A673 (cell line): Measurements from ENCODE around the gene CAV1.

Experiments
- EZH2 ChIP-seq: fragments of 200-600 bp; sonication (generic); IDR thresholded peaks from 2 replicates; pipeline ENCODE4 v1.6.1; 2017; ENCODE audit warnings: borderline replicate concordance, low read depth, mild to moderate bottlenecking, mixed read lengths, antibody characterized with exemption, low read length; ENCODE audit not compliant: poor library complexity, severe bottlenecking
- TF ChIP-seq, protein P1 (sequence below): fragments of 300-800, 200-600 bp; sonication (generic); conservative IDR thresholded peaks from 2 replicates; pipeline ENCODE4 v1.5.1; 2017; ENCODE audit warnings: low read depth, mild to moderate bottlenecking, antibody characterized with exemption, low read length, moderate library complexity, mixed read lengths

- TF ChIP-seq, protein P1, sequence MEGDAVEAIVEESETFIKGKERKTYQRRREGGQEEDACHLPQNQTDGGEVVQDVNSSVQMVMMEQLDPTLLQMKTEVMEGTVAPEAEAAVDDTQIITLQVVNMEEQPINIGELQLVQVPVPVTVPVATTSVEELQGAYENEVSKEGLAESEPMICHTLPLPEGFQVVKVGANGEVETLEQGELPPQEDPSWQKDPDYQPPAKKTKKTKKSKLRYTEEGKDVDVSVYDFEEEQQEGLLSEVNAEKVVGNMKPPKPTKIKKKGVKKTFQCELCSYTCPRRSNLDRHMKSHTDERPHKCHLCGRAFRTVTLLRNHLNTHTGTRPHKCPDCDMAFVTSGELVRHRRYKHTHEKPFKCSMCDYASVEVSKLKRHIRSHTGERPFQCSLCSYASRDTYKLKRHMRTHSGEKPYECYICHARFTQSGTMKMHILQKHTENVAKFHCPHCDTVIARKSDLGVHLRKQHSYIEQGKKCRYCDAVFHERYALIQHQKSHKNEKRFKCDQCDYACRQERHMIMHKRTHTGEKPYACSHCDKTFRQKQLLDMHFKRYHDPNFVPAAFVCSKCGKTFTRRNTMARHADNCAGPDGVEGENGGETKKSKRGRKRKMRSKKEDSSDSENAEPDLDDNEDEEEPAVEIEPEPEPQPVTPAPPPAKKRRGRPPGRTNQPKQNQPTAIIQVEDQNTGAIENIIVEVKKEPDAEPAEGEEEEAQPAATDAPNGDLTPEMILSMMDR, result no peak
- no peak for TF ChIP-seq EZH2
Observed at GRCh38 chr7:116496653-116497052, 28.2 kb upstream of the CAV1 start.
